OCI-LY1 (cell line): Measurements from ENCODE around the gene FOXJ3.

Experiments used
- CTCF ChIP-seq: fragments of 200-600 bp; sonication (generic), shearing (Covaris generic); IDR thresholded peaks from 2 replicates; pipeline ENCODE4 v1.5.1; 2017; ENCODE audit warnings: mild to moderate bottlenecking, antibody characterized with exemption, low read length, moderate library complexity, mixed read lengths
- EZH2 ChIP-seq: fragments of 200-600 bp; sonication (generic), shearing (Covaris generic); IDR thresholded peaks from 2 replicates; pipeline ENCODE4 v1.8.0; 2017; ENCODE audit warnings: borderline replicate concordance, mixed run types, mild to moderate bottlenecking, antibody characterized with exemption, low read length, moderate library complexity, mixed read lengths

- TF ChIP-seq CTCF (no peak), EZH2 (no peak)
Measured at GRCh38 chr1:42340901-42341300, 5.9 kb upstream of the FOXJ3 start.
